SK-N-SH treated with all-trans-retinoic acid at 6 μM for 48 hours (cell line): Measurements from ENCODE around the gene EEF2.

Experiments
- ATAC-seq: fragments of 200-7000 bp; cut with Tn5 transposase; 3 replicates; pipeline ENCODE4 v1.9.1; 2020; ENCODE audit warnings: mild to moderate bottlenecking, moderate library complexity
- BACH2 ChIP-seq: fragments of 250-450 bp; sonication (Bioruptor Pico); IDR thresholded peaks from 2 replicates; pipeline ENCODE4 v1.9.0; 2021; ENCODE audit warnings: mild to moderate bottlenecking, borderline replicate concordance
- CREB5 ChIP-seq: fragments of 250-450 bp; sonication (Bioruptor Pico); IDR thresholded peaks from 2 replicates; pipeline ENCODE4 v1.5.1; 2020; ENCODE audit warnings: low read depth, mild to moderate bottlenecking, moderate library complexity
- CSDC2 ChIP-seq: fragments of 250-450 bp; sonication (Bioruptor Pico); IDR thresholded peaks from 2 replicates; pipeline ENCODE4 v1.5.0; 2020; ENCODE audit warnings: mild to moderate bottlenecking, moderate library complexity
- ESRRG ChIP-seq: fragments of 250-450 bp; sonication (Bioruptor Pico); IDR thresholded peaks from 2 replicates; pipeline ENCODE4 v1.6.1; 2021; ENCODE audit warnings: mild to moderate bottlenecking
- ISL1 ChIP-seq: fragments of 250-450 bp; sonication (Bioruptor Pico); IDR thresholded peaks from 2 replicates; pipeline ENCODE4 v2.1.2; 2022; ENCODE audit warnings: mild to moderate bottlenecking, moderate library complexity
- OSR1 ChIP-seq: fragments of 250-450 bp; sonication (Bioruptor Pico); IDR thresholded peaks from 2 replicates; pipeline ENCODE4 v1.8.0; 2022; ENCODE audit warnings: moderate library complexity, mild to moderate bottlenecking, inconsistent platforms
- POU6F1 ChIP-seq: fragments of 250-450 bp; sonication (Bioruptor Pico); IDR thresholded peaks from 2 replicates; pipeline ENCODE4 v1.8.0; 2021; ENCODE audit warnings: low read depth, mild to moderate bottlenecking, moderate library complexity, borderline replicate concordance
- PPARA ChIP-seq: fragments of 250-450 bp; sonication (Bioruptor Pico); IDR thresholded peaks from 2 replicates; pipeline ENCODE4 v1.5.0; 2020; ENCODE audit warnings: mild to moderate bottlenecking, borderline replicate concordance
- RARB ChIP-seq: fragments of 250-450 bp; sonication (Bioruptor Pico); IDR thresholded peaks from 2 replicates; pipeline ENCODE4 v1.8.0; 2021; ENCODE audit warnings: mild to moderate bottlenecking, moderate library complexity
- SNAI2 ChIP-seq: fragments of 250-450 bp; sonication (Bioruptor Pico); IDR thresholded peaks from 2 replicates; pipeline ENCODE4 v1.5.0; 2020; ENCODE audit warnings: mild to moderate bottlenecking, moderate library complexity
- TCF4 ChIP-seq: fragments of 250-450 bp; sonication (Bioruptor Pico); IDR thresholded peaks from 2 replicates; pipeline ENCODE4 v1.8.0; 2021; ENCODE audit warnings: mild to moderate bottlenecking, moderate library complexity, borderline replicate concordance
- TOX ChIP-seq: fragments of 250-450 bp; sonication (Bioruptor Pico); IDR thresholded peaks from 2 replicates; pipeline ENCODE4 v1.8.0; 2021; ENCODE audit warnings: mild to moderate bottlenecking, moderate library complexity, borderline replicate concordance
- TSHZ2 ChIP-seq: fragments of 250-450 bp; sonication (Bioruptor Pico); IDR thresholded peaks from 2 replicates; pipeline ENCODE4 v1.5.0; 2020; ENCODE audit warnings: mild to moderate bottlenecking, moderate library complexity
- ZC3H10 ChIP-seq: fragments of 250-450 bp; sonication (Bioruptor Pico); IDR thresholded peaks from 2 replicates; pipeline ENCODE4 v1.5.1; 2021; ENCODE audit warnings: mild to moderate bottlenecking, moderate library complexity
- ZFP3 ChIP-seq: fragments of 250-450 bp; sonication (Bioruptor Pico); IDR thresholded peaks from 2 replicates; pipeline ENCODE4 v1.5.0; 2020; ENCODE audit warnings: mild to moderate bottlenecking, moderate library complexity
- ZFP30 ChIP-seq: fragments of 450-650 bp; formaldehyde crosslinking; IDR thresholded peaks from 2 replicates; pipeline ENCODE4 v1.5.0; 2022; ENCODE audit warnings: mild to moderate bottlenecking, moderate library complexity
- ZNF70 ChIP-seq: fragments of 450-650 bp; formaldehyde crosslinking; IDR thresholded peaks from 2 replicates; pipeline ENCODE4 v1.5.0; 2020; ENCODE audit warnings: mild to moderate bottlenecking, moderate library complexity
- ZNF8 ChIP-seq: fragments of 450-650 bp; formaldehyde crosslinking; IDR thresholded peaks from 2 replicates; pipeline ENCODE4 v1.5.0; 2020; ENCODE audit warnings: mild to moderate bottlenecking, moderate library complexity

The EEF2 gene

GRCh38 chr19:4016486-4016885 lies 31.2 kb upstream of the EEF2 start:
- TF ChIP-seq TCF4 (CRISPR knock-in tag): no peak
- no peak for TF ChIP-seq TOX (CRISPR knock-in tag)
- TF ChIP-seq RARB: no peak
- no peak for TF ChIP-seq SNAI2 (CRISPR knock-in tag)
- no peak for TF ChIP-seq ZFP3
- TF ChIP-seq ZC3H10 (CRISPR knock-in tag): no peak
- no peak for TF ChIP-seq ESRRG (CRISPR knock-in tag)
- no peak for TF ChIP-seq TSHZ2 (CRISPR knock-in tag)
- no peak for ATAC-seq

DNA sequence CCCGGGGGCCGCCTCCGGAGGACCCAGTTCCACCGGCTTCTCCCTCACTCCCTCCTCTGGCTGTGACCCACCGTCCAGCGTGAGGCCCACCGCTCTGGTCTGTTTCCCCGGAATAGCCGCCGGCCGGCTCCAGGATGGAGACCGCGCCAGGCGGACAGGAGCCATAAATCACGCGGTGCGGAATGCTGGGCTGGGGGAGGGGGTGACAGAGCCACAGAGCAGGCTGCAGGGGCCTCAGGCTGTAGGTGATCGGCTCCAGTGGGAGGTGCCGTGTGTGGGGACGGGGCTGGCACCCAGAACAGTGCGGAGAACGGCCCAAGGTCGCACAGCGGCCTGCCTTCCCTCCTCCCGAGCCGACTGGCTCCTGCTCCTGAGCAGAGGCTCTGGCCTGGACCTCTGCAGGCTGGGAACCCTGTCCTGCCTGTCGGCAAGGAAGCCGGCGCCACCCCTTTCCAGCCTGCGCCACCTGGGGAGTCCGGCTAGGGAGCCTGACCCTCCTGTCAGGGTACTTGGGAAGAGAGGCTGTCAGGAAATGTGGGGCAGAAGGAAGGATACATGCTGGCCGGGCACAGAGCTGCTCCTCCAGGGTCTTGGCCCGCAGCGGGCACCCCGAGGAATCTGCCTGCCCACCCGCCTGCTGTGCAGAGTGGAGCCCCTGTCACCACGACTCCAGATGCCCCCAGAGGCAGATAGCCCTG lies 30.6 kb upstream of the EEF2 start:
- TF ChIP-seq POU6F1 (CRISPR knock-in tag) (no peak), SNAI2 (CRISPR knock-in tag) (no peak)
- TF ChIP-seq, all 23 proteins: peak for 0
- ATAC-seq: no peak

DNA sequence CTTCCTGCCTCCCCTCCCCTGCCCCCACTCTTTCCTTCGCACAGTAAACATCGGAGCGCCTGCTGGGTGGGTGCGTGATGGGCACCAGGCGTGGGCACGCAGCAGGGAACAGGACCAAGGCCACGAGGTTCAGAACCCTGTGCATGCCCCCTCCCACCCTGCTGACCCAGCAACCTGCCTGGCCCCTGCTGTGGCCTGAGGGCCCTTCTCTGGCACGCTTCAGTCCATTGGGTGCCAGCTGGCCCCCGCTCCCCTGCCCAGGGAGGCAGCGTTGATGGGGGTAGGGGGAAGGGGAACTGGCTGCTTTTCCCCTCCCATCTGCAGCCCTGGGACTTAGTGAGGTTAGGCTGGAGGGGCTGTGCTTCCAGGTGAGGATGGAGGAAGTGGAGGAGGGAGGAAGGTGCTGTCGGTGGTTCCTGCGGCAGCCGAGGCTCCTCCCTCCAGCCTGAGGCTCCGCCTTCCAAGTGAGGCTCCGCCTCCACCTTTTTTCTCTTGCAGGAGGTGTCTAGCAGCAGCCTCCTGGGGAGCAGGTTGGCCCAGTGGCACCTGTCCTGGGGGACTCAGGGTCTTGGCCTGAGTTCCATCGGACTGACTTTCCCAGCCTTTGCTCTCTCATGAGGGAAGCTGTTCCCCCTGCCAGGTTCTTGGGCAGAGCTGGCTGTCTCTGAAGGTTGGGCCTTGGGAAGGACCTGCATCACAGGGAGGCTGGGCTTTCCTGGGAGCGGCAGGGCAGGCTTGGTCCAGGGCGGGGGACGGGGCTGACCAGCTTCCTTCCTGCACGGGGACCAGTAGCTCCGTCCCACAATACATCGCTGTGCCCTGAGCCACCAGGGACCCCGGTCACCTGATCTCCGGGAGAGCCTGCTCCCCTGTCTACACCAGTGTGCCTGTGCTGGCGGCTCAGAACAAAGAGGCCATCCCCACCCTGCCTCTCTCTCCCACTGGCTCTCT lies 29.6 kb upstream of the EEF2 start:
- no peak for TF ChIP-seq TCF4 (CRISPR knock-in tag)
- TF ChIP-seq ZFP30 (CRISPR knock-in tag): no peak
- TF ChIP-seq OSR1 (CRISPR knock-in tag): no peak
- no peak for TF ChIP-seq BACH2
- no peak for TF ChIP-seq TOX (CRISPR knock-in tag)
- no peak for TF ChIP-seq ZNF8
- TF ChIP-seq PPARA: no peak
- no peak for TF ChIP-seq ZNF70 (CRISPR knock-in tag)
- TF ChIP-seq TSHZ2 (CRISPR knock-in tag): no peak
- TF ChIP-seq POU6F1 (CRISPR knock-in tag): no peak
- TF ChIP-seq ZFP3: no peak
- TF ChIP-seq ISL1: no peak
- TF ChIP-seq ESRRG (CRISPR knock-in tag): no peak
- no peak for TF ChIP-seq RARB
- no peak for TF ChIP-seq CREB5 (CRISPR knock-in tag)
- no peak for TF ChIP-seq CSDC2 (CRISPR knock-in tag)
- ATAC-seq: peak; percentile 27; the same call in 2 of the 3 replicates
